Calu3 (cell line): ENCODE measurements around the gene KLHL34. TPM values are rescaled to one million over a fixed set of nuclear protein-coding genes. Genes with fewer than 3 reads are reported as not detected.
A peak's percentile ranks its signal among the peaks of the same experiment; 100 is the strongest.

ENCODE experiments used
- Bru-seq: library from RNA; stranded (reverse); fragments of 400-500 nt; gene quantifications from one replicate; lab custom pipeline; 2021; lab: Mats Ljungman, UMichigan
- BruChase-seq, 2 experiments: library from RNA; stranded (reverse); fragments of 400-500 nt; gene quantifications; one replicate each; lab custom pipeline; 2021; lab: Mats Ljungman, UMichigan
- BruUV-seq: library from RNA; stranded (reverse); fragments of 400-500 nt; replicated peaks from 2 replicates; lab custom pipeline; 2021; lab: Mats Ljungman, UMichigan
- CTCF ChIA-PET: fragments of 300-600 bp; sonication (Branson Sonifier 250); formaldehyde crosslinking; loops from one replicate; lab custom pipeline; 2022; ENCODE audit warnings: antibody characterized with exemption; lab: Charles Lee
- DNase-seq: peaks from one replicate; pipeline ENCODE4 v3.0.0; 2022
- H3K27ac Mint-ChIP-seq: one replicate; pipeline ENCODE4 v1.8.0; 2022; ENCODE audit warnings: mixed read lengths; ENCODE audit not compliant: unreplicated experiment
- H3K27me3 Mint-ChIP-seq: one replicate; pipeline ENCODE4 v1.8.0; 2022; ENCODE audit warnings: mixed read lengths; ENCODE audit not compliant: unreplicated experiment
- H3K36me3 Mint-ChIP-seq: one replicate; pipeline ENCODE4 v1.8.0; 2022; ENCODE audit warnings: mild to moderate bottlenecking, moderate library complexity, mixed read lengths; ENCODE audit not compliant: insufficient read depth, unreplicated experiment
- H3K4me1 Mint-ChIP-seq: one replicate; pipeline ENCODE4 v1.8.0; 2022; ENCODE audit warnings: mild to moderate bottlenecking, low read depth, mixed read lengths; ENCODE audit not compliant: unreplicated experiment
- H3K4me3 Mint-ChIP-seq: one replicate; pipeline ENCODE4 v1.8.0; 2022; ENCODE audit warnings: mild to moderate bottlenecking, low read depth, moderate library complexity, mixed read lengths; ENCODE audit not compliant: unreplicated experiment
- H3K9me3 Mint-ChIP-seq: one replicate; pipeline ENCODE4 v1.8.0; 2022; ENCODE audit warnings: low read depth, mixed read lengths; ENCODE audit not compliant: unreplicated experiment
- CTCF ChIP-seq: fragments of 200-600 bp; IDR thresholded peaks from one replicate; pipeline ENCODE4 v1.8.0; 2022; ENCODE audit warnings: antibody characterized with exemption; ENCODE audit not compliant: unreplicated experiment
- intact Hi-C: fragments of 100-400 bp; cut with micrococcal nuclease; formaldehyde crosslinking; loops from one replicate; pipeline ENCODE4 v1.10.0; 2022; ENCODE audit not compliant: unreplicated experiment
- long read RNA-seq: library from polyadenylated mRNA; stranded (forward); transcript quantifications from one replicate; pipeline ENCODE4 v2.0.0, GENCODE V29; 2022
- total RNA-seq: library from RNA; stranded (reverse); gene quantifications from 2 replicates; pipeline ENCODE4 v1.2.3, GENCODE V29; 2022

KLHL34 gene, protein sequence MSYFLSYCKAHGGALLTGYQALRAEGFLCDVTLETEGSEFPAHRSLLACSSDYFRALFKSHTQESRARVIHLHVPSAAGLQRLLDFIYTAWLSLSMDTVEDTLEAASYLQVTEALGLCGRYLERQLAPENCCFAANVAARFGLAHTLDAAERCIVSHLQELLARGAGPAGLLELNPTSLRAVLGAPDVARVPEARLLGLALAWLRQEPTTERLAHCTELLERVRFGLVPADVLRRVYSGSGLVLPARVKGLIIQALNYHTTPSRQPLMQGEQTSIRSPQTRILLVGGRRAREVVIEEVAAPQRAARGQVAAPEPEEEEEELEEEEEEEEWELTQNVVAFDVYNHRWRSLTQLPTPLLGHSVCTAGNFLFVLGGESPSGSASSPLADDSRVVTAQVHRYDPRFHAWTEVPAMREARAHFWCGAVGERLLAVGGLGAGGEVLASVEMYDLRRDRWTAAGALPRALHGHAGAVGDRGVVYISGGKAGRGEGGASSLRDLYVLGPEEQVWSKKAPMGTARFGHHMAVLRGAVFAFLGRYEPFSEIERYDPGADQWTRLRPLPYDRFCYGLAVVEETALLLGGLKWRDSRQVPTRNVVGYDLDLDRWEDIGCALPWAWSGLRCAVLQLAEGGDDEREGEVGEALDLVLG
- total RNA-seq (0.10 and 0.12 TPM in 2 replicates), Bru-seq, nascent RNA (not detected), BruChase-seq, experiment 1, labeled RNA remaining after a 6-hour chase (percentile 24 among the genes with signal in this experiment), BruChase-seq, experiment 2, labeled RNA remaining after a 2-hour chase (percentile 28 among the genes with signal in this experiment)
- long read RNA-seq, result 0 reads

GRCh38 chrX:21658152-21658737, at the start of gene KLHL34:
Gene KLHL34, minus strand, starts transcription at chrX:21658330. Its CDS starts 542 bp downstream, at chrX:21657788.
- no peak for TF ChIP-seq CTCF
- H3K9me3 Mint-ChIP-seq, result no peaks in the 10 kb centered on the region
- CTCF ChIA-PET, result interaction anchor here (0.5 kb wide), 1 partner anchor 1343 kb away, joined by 4 read pairs; no protein-coding TSS in a partner anchor
- no peak within 1 kb of the TSS for H3K27ac Mint-ChIP-seq
- H3K36me3 Mint-ChIP-seq, result no peaks in the 10 kb centered on the region
- intact Hi-C loops, result no loop called here
- H3K27me3 Mint-ChIP-seq, result no peaks in the 10 kb centered on the region
- peak; percentile 19 for DNase-seq
- no TSS peak for BruUV-seq
- peaks cover 8% of the 10 kb centered on the region for H3K4me1 Mint-ChIP-seq
- peak within 1 kb of the TSS; percentile 59 for H3K4me3 Mint-ChIP-seq

- Mint-ChIP-seq H3K9me3 (no peaks in the 10 kb centered on the region), H3K27ac (no peak overlapping the region), H3K27me3 (no peaks in the 10 kb centered on the region), H3K4me1 (no peaks in the 10 kb centered on the region), H3K4me3 (no peak overlapping the region), H3K36me3 (no peaks in the 10 kb centered on the region)
- TF ChIP-seq CTCF, result no peak
- BruUV-seq, result no TSS peak
- DNase-seq, result no peak
- intact Hi-C loops, result no loop called here
- CTCF ChIA-PET, result no interaction called here
These were observed 47.1 kb upstream of the KLHL34 start for GRCh38 chrX:21705225-21705624.

GRCh38 chrX:21702725-21703124, 44.6 kb upstream of the KLHL34 start:
- Mint-ChIP-seq H3K27ac (no peak overlapping the region), H3K9me3 (no peaks in the 10 kb centered on the region), H3K4me3 (no peak overlapping the region), H3K27me3 (no peaks in the 10 kb centered on the region), H3K4me1 (no peaks in the 10 kb centered on the region), H3K36me3 (no peaks in the 10 kb centered on the region)
- no peak for TF ChIP-seq CTCF
- no TSS peak for BruUV-seq
- CTCF ChIA-PET, result no interaction called here
- no peak for DNase-seq
- intact Hi-C loops, result no loop called here

GRCh38 chrX:21700967-21701366, 42.8 kb upstream of the KLHL34 start:
- no peaks in the 10 kb centered on the region for H3K27me3 Mint-ChIP-seq
- TF ChIP-seq CTCF, result no peak
- no peaks in the 10 kb centered on the region for H3K9me3 Mint-ChIP-seq
- CTCF ChIA-PET, result no interaction called here
- H3K4me1 Mint-ChIP-seq, result no peaks in the 10 kb centered on the region
- no TSS peak for BruUV-seq
- intact Hi-C loops, result no loop called here
- DNase-seq, result no peak
- no peaks in the 10 kb centered on the region for H3K36me3 Mint-ChIP-seq
- H3K27ac Mint-ChIP-seq, result no peak overlapping the region
- H3K4me3 Mint-ChIP-seq, result no peak overlapping the region
